WI38 (cell line): Measurements from ENCODE around the gene PLA2G6.
"Not testable (repeated sequence)": the region's sequence is repeated elsewhere in the genome, so short reads cannot be mapped to it uniquely, and the experiment has no call there.

Experiments
- H3K4me3 ChIP-seq: 2 replicates; pipeline ENCODE4 v1.5.1; 2011; ENCODE audit warnings: low read depth, mild to moderate bottlenecking, control low read depth, low read length
- CTCF ChIP-seq: IDR thresholded peaks from 2 replicates; pipeline ENCODE4 v1.5.1; 2012; ENCODE audit warnings: low read depth, mild to moderate bottlenecking, control low read depth, low read length

Gene PLA2G6

DNA sequence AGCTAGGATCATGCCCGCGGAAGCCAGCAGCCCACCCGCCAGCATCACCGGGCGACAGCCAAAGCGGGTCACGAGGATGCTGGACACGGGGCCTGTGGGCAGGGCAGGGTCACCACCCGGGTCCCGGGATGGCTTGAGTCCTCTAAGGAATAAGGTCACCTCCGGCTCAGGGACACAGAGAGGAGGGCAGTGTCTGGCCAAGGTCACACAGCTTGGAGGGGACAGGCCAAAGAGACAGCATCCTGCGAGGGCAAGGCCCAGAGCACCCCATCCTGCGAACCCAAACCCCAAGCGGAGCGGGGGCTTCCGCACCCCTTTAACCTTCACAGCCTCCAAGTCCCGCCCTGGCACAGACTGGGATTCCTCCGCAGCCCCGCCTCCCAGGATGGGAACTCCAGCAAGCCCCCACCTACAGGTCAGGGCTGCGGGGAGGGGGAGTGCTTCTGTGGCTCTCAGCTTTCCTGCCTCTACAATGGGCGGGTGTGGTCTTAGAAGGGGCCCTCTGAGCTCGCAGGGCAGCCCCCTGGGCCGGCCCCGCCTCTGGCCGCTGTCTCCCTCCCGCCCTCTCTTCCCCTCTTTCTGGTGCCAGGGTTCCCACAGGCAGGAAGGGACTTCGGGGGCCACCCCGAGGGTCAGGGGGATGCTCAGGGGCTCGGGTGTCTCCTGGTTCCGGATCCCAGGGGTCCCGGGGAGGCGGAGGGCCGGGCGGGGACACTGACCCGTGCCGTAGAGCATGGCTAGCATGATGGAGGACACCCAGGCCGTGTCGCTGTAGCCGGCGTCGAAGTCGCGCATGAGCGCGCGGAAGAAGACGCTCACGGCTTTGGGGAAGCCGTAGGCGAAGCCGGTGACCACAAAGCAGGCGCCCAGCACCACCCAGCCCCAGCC is 99.4 kb downstream of the PLA2G6 start:
- H3K4me3 ChIP-seq = no peak overlapping the region
- TF ChIP-seq CTCF = no peak

- TF ChIP-seq CTCF = no peak
- no peak overlapping the region for H3K4me3 ChIP-seq
Observed at GRCh38 chr22:38081636-38081940, 100.0 kb downstream of the PLA2G6 start.

DNA sequence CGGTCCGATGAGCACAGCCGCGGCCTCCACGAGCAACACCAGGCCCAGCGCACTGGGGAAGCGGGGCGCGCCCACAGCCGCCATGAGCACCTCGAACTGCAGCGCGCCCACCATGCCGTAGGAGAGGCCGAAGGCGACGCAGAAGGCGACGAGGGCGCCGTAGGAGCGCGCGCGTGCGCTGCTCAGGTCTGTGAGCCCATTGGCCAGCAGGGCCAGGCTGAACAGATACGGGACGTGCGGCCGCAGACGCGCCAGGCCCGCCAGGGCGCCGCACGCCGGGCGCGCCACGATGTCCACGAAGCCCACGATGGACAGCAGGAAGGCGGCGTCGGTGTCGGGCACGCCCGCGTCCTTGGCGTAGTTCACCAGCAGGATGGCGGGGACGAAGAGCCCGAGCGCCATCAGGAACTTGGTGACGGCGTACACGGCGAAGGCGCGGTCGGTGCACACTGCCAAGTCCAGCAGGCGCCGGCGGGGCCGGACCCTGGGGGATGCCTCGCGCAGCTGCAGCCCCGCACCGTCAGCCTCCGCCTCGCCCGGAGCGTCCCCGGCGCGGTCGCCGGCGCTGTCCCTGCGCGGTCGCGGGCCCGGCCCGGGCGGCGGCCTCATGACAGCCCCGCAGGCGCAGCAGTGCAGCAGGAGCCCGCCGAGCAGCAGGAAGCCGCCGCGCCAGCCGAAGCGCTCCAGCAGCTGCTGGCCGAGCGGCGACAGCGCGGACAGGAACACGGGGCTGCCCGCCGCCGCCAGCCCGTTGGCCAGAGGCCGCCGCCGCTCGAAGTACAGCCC is 100.6 kb downstream of the PLA2G6 start:
- no peak for TF ChIP-seq CTCF
- H3K4me3 ChIP-seq = no peak overlapping the region

GRCh38 chr22:38080474-38080849 is 101.2 kb downstream of the PLA2G6 start:
- no peak overlapping the region for H3K4me3 ChIP-seq
- no peak for TF ChIP-seq CTCF

GRCh38 chr22:38079804-38080203 is 101.8 kb downstream of the PLA2G6 start:
- no peak overlapping the region for H3K4me3 ChIP-seq
- no peak for TF ChIP-seq CTCF

DNA sequence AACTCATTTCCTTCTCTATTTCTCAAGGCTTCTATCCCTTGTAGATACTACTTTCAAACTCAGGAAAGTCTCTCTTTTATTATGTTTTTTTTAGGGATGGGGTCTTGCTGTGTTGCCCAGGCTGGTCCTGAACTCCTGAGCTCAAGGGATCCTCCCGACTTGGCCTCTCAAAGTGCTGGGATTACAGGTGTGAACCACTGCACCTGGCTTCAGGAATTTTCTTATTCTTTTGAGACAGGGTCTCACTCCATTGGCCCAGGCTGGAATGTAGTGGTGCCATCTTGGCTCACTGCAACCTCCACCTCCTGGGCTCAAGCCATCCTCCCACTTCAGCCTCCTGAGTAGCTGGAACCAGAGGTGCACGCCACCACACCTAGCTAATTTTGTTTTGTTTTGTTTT is 102.4 kb downstream of the PLA2G6 start:
- not testable (repeated sequence) for H3K4me3 ChIP-seq

DNA sequence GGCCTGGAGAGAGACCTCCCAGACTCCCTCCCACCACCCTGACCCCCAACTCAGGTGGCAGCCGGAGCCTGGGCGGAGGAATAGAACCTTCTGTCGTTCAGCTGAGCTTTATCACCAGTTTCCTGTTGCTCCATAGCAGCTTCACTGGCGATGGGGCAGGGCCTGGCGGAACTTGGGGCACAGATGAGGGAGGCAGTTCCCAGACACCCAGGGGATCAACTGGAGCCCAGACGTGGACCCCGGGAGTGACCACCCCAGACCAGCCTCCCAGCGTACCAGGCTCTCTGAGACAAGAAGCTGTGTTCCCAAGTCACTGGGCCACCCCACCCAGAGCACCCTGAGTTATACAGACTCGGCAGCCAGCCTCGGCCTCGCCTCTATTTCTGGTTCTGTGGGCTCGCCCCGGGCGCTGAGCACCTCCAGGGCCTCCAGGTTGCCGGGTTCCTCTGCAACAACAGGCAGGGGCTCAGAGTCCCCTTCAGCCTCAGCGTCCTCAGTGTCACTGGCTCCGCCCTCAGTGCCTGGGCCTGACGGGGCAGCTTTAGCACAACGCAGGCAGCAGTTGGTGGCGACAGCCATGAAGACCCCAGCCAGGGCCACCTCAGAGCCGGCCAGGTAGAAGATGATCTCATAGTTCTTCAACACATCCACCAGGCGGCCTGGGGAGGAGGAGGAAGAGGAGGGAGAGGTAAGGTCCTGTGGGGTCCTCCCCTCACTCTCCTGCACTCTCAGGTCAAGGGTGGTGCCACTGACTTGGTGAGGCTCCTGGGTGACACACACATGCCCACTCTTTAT is 103.4 kb downstream of the PLA2G6 start:
- no peak for TF ChIP-seq CTCF
- H3K4me3 ChIP-seq = no peak overlapping the region
